Endothelial cell of umbilical vein (primary cell): ENCODE data around the gene COL4A1. TPM values are rescaled to one million over a fixed set of nuclear protein-coding genes. Genes with fewer than 3 reads are reported as not detected.
A peak's percentile ranks its signal among the peaks of the same experiment; 100 is the strongest.

ENCODE experiments used
- BruUV-seq: library from RNA; stranded (reverse); fragments of 400-500 nt; replicated peaks from 2 replicates; lab custom pipeline; 2021; lab: Mats Ljungman, UMichigan
- CTCF ChIA-PET: fragments of 300-600, 350-600 bp; sonication (Branson Sonifier 250); formaldehyde crosslinking; loops from one replicate; lab custom pipeline; 2021; ENCODE audit warnings: antibody characterized with exemption, inconsistent platforms; lab: Charles Lee
- POLR2A ChIA-PET: fragments of 300-600, 350-600 bp; sonication (Branson Sonifier 250); formaldehyde crosslinking; loops from one replicate; lab custom pipeline; 2021; ENCODE audit warnings: antibody characterized with exemption, inconsistent platforms; lab: Charles Lee
- DNase-seq: peaks from one replicate; pipeline ENCODE4 v3.0.0-alpha.2; 2011; ENCODE audit warnings: low read depth, low spot score
- FAIRE-seq: peaks from 2 replicates; lab custom pipeline; 2011; peaks lifted over from hg19 to GRCh38; lab: Jason Lieb, UNC
- H2AFZ ChIP-seq: 2 replicates; pipeline ENCODE4 v1.6.0; 2012; ENCODE audit warnings: low read depth, low read length, control low read depth, inconsistent platforms
- H3K27ac ChIP-seq: 2 replicates; pipeline ENCODE4 v1.5.1; 2011; ENCODE audit warnings: low read depth, mild to moderate bottlenecking, control low read depth, low read length, moderate library complexity; ENCODE audit not compliant: insufficient read depth
- H3K27me3 ChIP-seq, 2 experiments: 2 replicates each; pipeline versions ENCODE4 v1.6.0 to v1.6.1; 2011; ENCODE audit warnings: low read length in 2 of 2, mixed read lengths in 1 of 2; ENCODE audit not compliant: control insufficient read depth in 2 of 2, insufficient read depth in 2 of 2
- H3K36me3 ChIP-seq, 2 experiments: 2 replicates in 1 of 2; 3 replicates in 1 of 2; pipeline ENCODE4 v1.5.1; 2011; ENCODE audit warnings: low read length in 2 of 2, mild to moderate bottlenecking in 1 of 2, moderate library complexity in 1 of 2; ENCODE audit not compliant: control insufficient read depth in 2 of 2, insufficient read depth in 2 of 2; ENCODE audit errors: extremely low read depth in 1 of 2
- H3K4me1 ChIP-seq: 3 replicates; pipeline ENCODE4 v1.5.1; 2011; ENCODE audit warnings: mild to moderate bottlenecking, low read length; ENCODE audit not compliant: control insufficient read depth, insufficient read depth; ENCODE audit errors: extremely low read depth
- H3K4me2 ChIP-seq: 2 replicates; pipeline ENCODE4 v1.6.1; 2011; ENCODE audit warnings: low read length, control low read depth, mixed read lengths; ENCODE audit not compliant: insufficient read depth
- H3K4me3 ChIP-seq, 3 experiments: fragments of 200-600 bp in 1 of 3; sonication (generic), shearing (Covaris generic) in 1 of 3; replicated peaks in 1 of 3; 2 replicates each; pipeline ENCODE4 v1.5.1; 2011 to 2016; ENCODE audit warnings: control low read depth in 3 of 3, low read length in 3 of 3, mild to moderate bottlenecking in 2 of 3, inconsistent platforms in 1 of 3, low read depth in 1 of 3, moderate library complexity in 1 of 3; ENCODE audit not compliant: insufficient read depth in 1 of 3
- H3K79me2 ChIP-seq: 2 replicates; pipeline ENCODE4 v1.6.0; 2012; ENCODE audit warnings: low read length, inconsistent platforms; ENCODE audit not compliant: control insufficient read depth, insufficient read depth
- H3K9ac ChIP-seq: replicated peaks from 2 replicates; pipeline ENCODE3; 2011; ENCODE audit warnings: low read length, control low read depth; ENCODE audit not compliant: insufficient read depth; ENCODE audit errors: extremely low read depth
- H3K9me1 ChIP-seq: replicated peaks from 3 replicates; pipeline ENCODE4 v1.6.0; 2011; ENCODE audit warnings: mild to moderate bottlenecking, low read length; ENCODE audit not compliant: control insufficient read depth, insufficient read depth; ENCODE audit errors: extremely low read depth
- H3K9me3 ChIP-seq: replicated peaks from 2 replicates; pipeline ENCODE4 v1.5.1; 2012; ENCODE audit warnings: low read length, inconsistent platforms; ENCODE audit not compliant: control insufficient read depth, insufficient read depth
- H4K20me1 ChIP-seq: replicated peaks from 2 replicates; pipeline ENCODE3; 2011; ENCODE audit warnings: mild to moderate bottlenecking, low read length; ENCODE audit not compliant: control insufficient read depth, insufficient read depth; ENCODE audit errors: extremely low read depth
- EZH2 ChIP-seq: IDR thresholded peaks from 2 replicates; pipeline ENCODE4 v1.6.1; 2012; ENCODE audit warnings: borderline replicate concordance, low read depth, mild to moderate bottlenecking, moderate library complexity, low read length, inconsistent platforms; ENCODE audit not compliant: severe bottlenecking
- FOS ChIP-seq: IDR thresholded peaks from 2 replicates; pipeline ENCODE4 v1.6.1; 2011; ENCODE audit warnings: mild to moderate bottlenecking, low read length, moderate library complexity, borderline replicate concordance; ENCODE audit not compliant: insufficient read depth
- GATA2 ChIP-seq: IDR thresholded peaks from 2 replicates; pipeline ENCODE4 v1.7.0; 2011; ENCODE audit warnings: low read depth, mild to moderate bottlenecking, moderate library complexity, mixed read lengths, low read length; ENCODE audit not compliant: insufficient read length, insufficient read depth
- POLR2A ChIP-seq: IDR thresholded peaks from 2 replicates; pipeline ENCODE4 v1.6.1; 2012; ENCODE audit warnings: low read depth, mild to moderate bottlenecking, control low read depth, low read length
- POLR2AphosphoS5 ChIP-seq: IDR thresholded peaks from 2 replicates; pipeline ENCODE4 v1.6.1; 2012; ENCODE audit warnings: low read depth, mild to moderate bottlenecking, control low read depth, low read length, moderate library complexity; ENCODE audit not compliant: insufficient read depth
- dilution Hi-C: fragments of 300-500 bp; cut with MboI; formaldehyde crosslinking; loops from one replicate; pipeline ENCODE4 v1.15.0; 2019; ENCODE audit warnings: low sequenced_read_pairs; ENCODE audit not compliant: extremely low pct_ligation_motif_present
- intact Hi-C: fragments of 100-400 bp; cut with micrococcal nuclease; formaldehyde crosslinking; loops from one replicate; pipeline ENCODE4 v1.10.0; 2022
- polyA plus RNA-seq, 4 experiments: library from polyadenylated mRNA; depleted of rRNA in 3 of 4; stranded (reverse) in 3 of 4; unstranded in 1 of 4; fragments of >200 nt; gene quantifications; 2 replicates each; pipeline versions ENCODE4 v1.2.1 to v1.2.3, GENCODE V29; 2011 to 2012; ENCODE audit warnings: missing spikeins in 1 of 4
- total RNA-seq: library from RNA; stranded (reverse); gene quantifications from 2 replicates; pipeline ENCODE4 v1.2.3, GENCODE V29; 2021
- TF ChIP-seq, protein P1 (sequence below): IDR thresholded peaks from 2 replicates; pipeline ENCODE4 v1.6.1; 2011; ENCODE audit not compliant: insufficient read depth, insufficient read length

COL4A1 gene
- total and polyA plus RNA-seq, 2 donors (not counting 3 experiments of a cell fraction or from before 2014, with no cell fraction given): 384 to 1,119 TPM

DNA sequence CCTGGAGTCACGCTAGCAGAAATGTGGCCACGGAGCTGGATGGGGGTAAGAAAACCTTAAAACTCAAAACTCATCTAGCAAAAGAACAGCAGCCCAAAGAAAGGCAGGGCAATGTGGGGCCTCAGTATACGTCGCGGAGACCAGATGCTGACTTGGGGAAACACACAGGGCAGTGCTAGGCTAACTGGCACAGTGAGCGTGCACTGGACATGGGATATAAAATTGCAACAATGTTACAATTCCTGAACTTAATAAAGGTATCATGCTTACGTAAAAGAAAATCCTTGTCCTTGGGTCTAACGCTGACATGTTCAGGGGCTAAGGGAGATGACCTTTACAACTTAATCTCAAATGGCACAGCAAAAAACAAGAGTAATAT is 40.5 kb downstream of the COL4A1 start:
- intact Hi-C loops (no loop called here), dilution Hi-C loops (no loop called here)
- no peaks in the 10 kb centered on the region for H3K9me3 ChIP-seq
- peak overlapping the region; percentile 6 for H3K4me2 ChIP-seq
- no peaks in the 10 kb centered on the region for H3K9me1 ChIP-seq
- peaks cover 50% of the 10 kb centered on the region for H3K79me2 ChIP-seq
- H3K4me3 ChIP-seq: no peak overlapping the region
- H3K9ac ChIP-seq: no peak overlapping the region
- H3K27ac ChIP-seq: peak overlapping the region; percentile 54
- DNase-seq (no peak), FAIRE-seq (no peak)
- POLR2A ChIA-PET: interaction anchor here (1.0 kb wide), 1 partner anchor 40 kb away, joined by 4 read pairs; the partner anchor contains the start of genes COL4A1 and COL4A2
- H4K20me1 ChIP-seq: peaks cover 5% of the 10 kb centered on the region
- H3K36me3 ChIP-seq: peaks cover 0 to 4% of the 10 kb centered on the region in 2 experiments
- CTCF ChIA-PET: interaction anchor here (1.2 to 2.2 kb wide), 5 partner anchors 19 to 144 kb away, joined by 5 to 19 read pairs (median 7); partner anchors contain the start of genes COL4A1 and COL4A2
- H3K27me3 ChIP-seq: no peaks in the 10 kb centered on the region
- no TSS peak for BruUV-seq
- no peak for TF ChIP-seq POLR2A
- no peak for TF ChIP-seq POLR2AphosphoS5
- no peak for TF ChIP-seq EZH2
- TF ChIP-seq GATA2: no peak
- no peak for TF ChIP-seq FOS
- TF ChIP-seq, protein P1, sequence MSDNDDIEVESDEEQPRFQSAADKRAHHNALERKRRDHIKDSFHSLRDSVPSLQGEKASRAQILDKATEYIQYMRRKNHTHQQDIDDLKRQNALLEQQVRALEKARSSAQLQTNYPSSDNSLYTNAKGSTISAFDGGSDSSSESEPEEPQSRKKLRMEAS: no peak
- H2AFZ ChIP-seq: no peak overlapping the region
- peaks cover 61% of the 10 kb centered on the region for H3K4me1 ChIP-seq
